Activated CD4-positive, alpha-beta T cell treated with anti-CD3 and anti-CD28 coated beads for 36 hours (primary cell): Measurements from ENCODE around the gene GNS. TPM values are rescaled to one million over a fixed set of nuclear protein-coding genes. Genes with fewer than 3 reads are reported as not detected.

Source experiments
- ATAC-seq: fragments of 200-7000 bp; cut with Tn5 transposase; one replicate; pipeline ENCODE4 v1.10.0; 2021; ENCODE audit warnings: mild to moderate bottlenecking, moderate library complexity
- CTCF ChIA-PET: fragments of 350-600 bp; sonication (Branson Sonifier 250); formaldehyde crosslinking; loops from one replicate; lab custom pipeline; 2021; ENCODE audit warnings: antibody characterized with exemption; lab: Charles Lee
- POLR2A ChIA-PET: fragments of 350-600 bp; sonication (Branson Sonifier 250); formaldehyde crosslinking; loops from one replicate; lab custom pipeline; 2021; ENCODE audit warnings: antibody characterized with exemption, inconsistent platforms; lab: Charles Lee
- DNase-seq: peaks from one replicate; pipeline ENCODE4 v3.0.0-alpha.2; 2020
- H3K27ac Mint-ChIP-seq: one replicate; pipeline ENCODE4 v1.8.0; 2021; ENCODE audit warnings: mixed read lengths
- H3K27me3 Mint-ChIP-seq: one replicate; pipeline ENCODE4 v1.8.0; 2021; ENCODE audit warnings: mixed read lengths
- H3K36me3 Mint-ChIP-seq: one replicate; pipeline ENCODE4 v1.8.0; 2021; ENCODE audit warnings: low read depth, mixed read lengths
- H3K4me1 Mint-ChIP-seq: one replicate; pipeline ENCODE4 v1.8.0; 2021; ENCODE audit warnings: mixed read lengths
- H3K4me3 Mint-ChIP-seq: one replicate; pipeline ENCODE4 v1.8.0; 2021; ENCODE audit warnings: mild to moderate bottlenecking, moderate library complexity, mixed read lengths
- H3K9me3 Mint-ChIP-seq: one replicate; pipeline ENCODE4 v1.8.0; 2021; ENCODE audit warnings: low read depth, mixed read lengths
- intact Hi-C, 2 experiments: fragments of 100-400 bp; cut with DNase I in 1 of 2; cut with micrococcal nuclease in 1 of 2; formaldehyde crosslinking; loops; one replicate each; pipeline versions ENCODE4 v1.14.2 to v1.15.1; 2022 to 2024; cut with DNase I, micrococcal nuclease
- total RNA-seq, 2 experiments: library from RNA; stranded (reverse); gene quantifications; one replicate each; pipeline ENCODE4 v1.2.3, GENCODE V29; 2021

The GNS gene
- total RNA-seq, 2 experiments from 2014 or later = 19.9 to 21.9 TPM

GRCh38 chr12:64675795-64676194 is 83.4 kb downstream of the GNS start:
- DNase-seq (peak; percentile 41), ATAC-seq (no peak)
- Mint-ChIP-seq H3K4me3 (no peak overlapping the region), H3K4me1 (peaks cover 94% of the 10 kb centered on the region), H3K27me3 (no peaks in the 10 kb centered on the region), H3K27ac (peak overlapping the region; percentile 83), H3K9me3 (no peaks in the 10 kb centered on the region), H3K36me3 (peaks cover 2% of the 10 kb centered on the region)
- ChIA-PET POLR2A (interaction anchor here (0.7 kb wide), 1 partner anchor 16 kb away, joined by 3 read pairs; no protein-coding TSS in a partner anchor), CTCF (interaction anchor here (0.7 to 1.2 kb wide), 4 partner anchors 8 to 312 kb away, joined by 3 to 4 read pairs (median 4); no protein-coding TSS in a partner anchor)
- intact Hi-C loops = loop anchor here in 1 of 2 experiments (10.0 kb wide), 1 partner anchor 1629 kb away; the partner anchor contains the start of gene HELB

- CTCF ChIA-PET = interaction anchor here (0.7 to 1.1 kb wide), 3 partner anchors 49 to 64 kb away, joined by 3 to 4 read pairs (median 4); partner anchors contain the start of gene RASSF3
- ATAC-seq = no peak
- Mint-ChIP-seq H3K4me3 (peak overlapping the region; percentile 18), H3K9me3 (no peaks in the 10 kb centered on the region), H3K27me3 (no peaks in the 10 kb centered on the region), H3K4me1 (peaks cover 92% of the 10 kb centered on the region), H3K27ac (peak overlapping the region; percentile 92), H3K36me3 (peaks cover 2% of the 10 kb centered on the region)
- POLR2A ChIA-PET = no interaction called here
- intact Hi-C loops = loop anchor here in 1 of 2 experiments (10.0 kb wide), 1 partner anchor 1630 kb away; the partner anchor contains the start of gene HELB
- DNase-seq = peak; percentile 38
Observed at GRCh38 chr12:64674367-64674922, 84.8 kb downstream of the GNS start.

- CTCF ChIA-PET = interaction anchor here (0.8 kb wide), 1 partner anchor 63 kb away, joined by 3 read pairs; the partner anchor contains the start of gene RASSF3
- intact Hi-C loops = loop anchor here in 1 of 2 experiments (10.0 kb wide), 1 partner anchor 1631 kb away; the partner anchor contains the start of gene HELB
- Mint-ChIP-seq H3K4me3 (peak overlapping the region; percentile 37), H3K27ac (peak overlapping the region; percentile 92), H3K36me3 (peaks cover 2% of the 10 kb centered on the region), H3K27me3 (no peaks in the 10 kb centered on the region), H3K4me1 (peaks cover 91% of the 10 kb centered on the region), H3K9me3 (no peaks in the 10 kb centered on the region)
- POLR2A ChIA-PET = interaction anchor here (0.5 to 0.6 kb wide), 2 partner anchors 12 to 52 kb away, joined by 3 to 7 read pairs; no protein-coding TSS in a partner anchor
- ATAC-seq (no peak), DNase-seq (no peak)
Observed at GRCh38 chr12:64673490-64674169, 85.6 kb downstream of the GNS start.

DNA sequence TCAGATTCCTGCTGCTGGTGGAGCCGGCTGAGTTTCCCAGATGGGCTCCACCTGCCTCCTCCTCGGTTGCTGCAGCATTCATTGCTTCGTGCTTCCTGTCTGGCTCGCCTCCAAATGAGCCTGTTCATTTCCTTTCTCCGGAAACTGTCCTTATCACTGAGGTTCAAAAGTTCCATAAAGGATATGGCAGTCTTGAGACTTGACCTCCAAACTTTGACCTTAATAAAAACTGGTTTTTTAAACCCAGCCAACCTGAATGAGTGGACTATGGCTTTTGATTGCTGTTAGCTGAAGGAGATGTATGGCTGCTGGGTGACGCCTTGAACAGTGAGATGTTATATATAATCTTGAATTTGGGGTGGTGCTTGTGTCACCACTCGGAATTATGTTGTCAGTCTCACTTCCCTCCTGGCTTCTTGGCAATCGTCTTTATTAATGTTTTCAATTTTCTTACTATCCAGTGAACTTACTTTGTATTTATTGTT is 86.2 kb downstream of the GNS start:
- peak overlapping the region; percentile 92 for H3K27ac Mint-ChIP-seq
- no peak for ATAC-seq
- no peaks in the 10 kb centered on the region for H3K9me3 Mint-ChIP-seq
- H3K36me3 Mint-ChIP-seq = peaks cover 2% of the 10 kb centered on the region
- H3K27me3 Mint-ChIP-seq = no peaks in the 10 kb centered on the region
- ChIA-PET POLR2A (interaction anchor here (0.5 to 0.6 kb wide), 2 partner anchors 51 to 62 kb away, joined by 3 to 4 read pairs; no protein-coding TSS in a partner anchor), CTCF (interaction anchor here (1.2 kb wide), 2 partner anchors 8 to 48 kb away, joined by 5 to 6 read pairs; no protein-coding TSS in a partner anchor)
- H3K4me3 Mint-ChIP-seq = peak overlapping the region; percentile 37
- intact Hi-C loops = loop anchor here in 1 of 2 experiments (10.0 kb wide), 1 partner anchor 1632 kb away; the partner anchor contains the start of gene HELB
- peaks cover 90% of the 10 kb centered on the region for H3K4me1 Mint-ChIP-seq
- peak; percentile 60 for DNase-seq

DNA sequence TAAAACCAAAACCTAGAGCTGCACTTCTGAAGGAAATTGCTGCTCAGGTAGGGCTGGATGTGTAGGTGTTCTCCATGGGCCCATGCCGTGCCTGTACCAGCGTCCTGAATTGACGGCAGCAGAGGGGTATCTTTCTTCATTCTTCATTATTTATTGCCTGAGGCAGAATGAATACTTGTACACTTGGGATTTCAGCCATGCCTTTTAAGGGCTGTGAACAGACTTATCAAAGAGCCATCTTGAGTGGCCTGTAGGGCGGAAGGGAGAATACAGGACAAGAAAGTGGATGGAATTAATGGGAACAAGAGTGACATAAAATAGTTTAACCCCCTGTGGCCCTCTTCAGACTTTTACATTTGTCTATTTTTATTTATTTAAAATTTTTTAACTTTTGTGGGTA is 87.5 kb downstream of the GNS start:
- no peaks in the 10 kb centered on the region for H3K9me3 Mint-ChIP-seq
- ChIA-PET CTCF (interaction anchor here (1.2 to 1.3 kb wide), 2 partner anchors 9 to 17 kb away, joined by 3 to 6 read pairs; no protein-coding TSS in a partner anchor), POLR2A (no interaction called here)
- peaks cover 90% of the 10 kb centered on the region for H3K4me1 Mint-ChIP-seq
- peak overlapping the region; percentile 51 for H3K4me3 Mint-ChIP-seq
- H3K36me3 Mint-ChIP-seq = peaks cover 2% of the 10 kb centered on the region
- H3K27ac Mint-ChIP-seq = peak overlapping the region; percentile 98
- no peaks in the 10 kb centered on the region for H3K27me3 Mint-ChIP-seq
- intact Hi-C loops = loop anchor here in 1 of 2 experiments (1.0 to 10.0 kb wide), 2 partner anchors 8 to 1633 kb away; partner anchors contain the start of gene HELB
- DNase-seq (no peak), ATAC-seq (peak; percentile 3)

GRCh38 chr12:64670919-64671639 is 88.1 kb downstream of the GNS start:
- DNase-seq = peak; percentile 62
- intact Hi-C loops = loop anchor here in 1 of 2 experiments (1.0 to 10.0 kb wide), 2 partner anchors 8 to 1634 kb away; partner anchors contain the start of gene HELB
- H3K4me3 Mint-ChIP-seq = peak overlapping the region; percentile 51
- ATAC-seq = peak; percentile 64
- peaks cover 2% of the 10 kb centered on the region for H3K36me3 Mint-ChIP-seq
- CTCF ChIA-PET = interaction anchor here (0.7 to 1.3 kb wide), 2 partner anchors 18 to 25 kb away, joined by 3 read pairs; no protein-coding TSS in a partner anchor
- peak overlapping the region; percentile 98 for H3K27ac Mint-ChIP-seq
- H3K4me1 Mint-ChIP-seq = peaks cover 90% of the 10 kb centered on the region
- no peaks in the 10 kb centered on the region for H3K27me3 Mint-ChIP-seq
- H3K9me3 Mint-ChIP-seq = no peaks in the 10 kb centered on the region
- POLR2A ChIA-PET = no interaction called here

DNA sequence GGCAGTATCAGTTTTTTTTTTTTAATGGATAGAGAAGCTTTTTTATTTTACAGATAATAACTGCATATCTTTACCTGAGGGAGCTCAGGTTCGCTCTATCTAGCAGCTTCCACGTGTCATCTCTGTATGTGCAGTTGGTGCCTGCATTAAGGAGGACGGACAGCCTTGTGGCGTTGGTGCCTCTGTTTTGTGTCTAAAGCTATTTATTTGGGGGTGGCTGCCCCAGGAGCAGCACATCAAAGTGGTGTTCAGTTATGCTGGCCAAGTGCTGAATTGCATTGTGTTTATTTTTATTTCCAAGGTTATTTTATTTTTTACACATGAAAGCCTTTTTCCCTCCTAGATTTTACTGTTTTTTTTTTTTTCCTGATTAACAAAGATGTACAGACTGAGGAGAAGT is 89.2 kb downstream of the GNS start:
- ChIA-PET POLR2A (interaction anchor here (0.6 to 1.1 kb wide), 4 partner anchors 9 to 16 kb away, joined by 3 to 5 read pairs (median 3); no protein-coding TSS in a partner anchor), CTCF (interaction anchor here (0.5 to 3.0 kb wide), 13 partner anchors 9 to 1265 kb away, joined by 3 to 23 read pairs (median 4); no protein-coding TSS in a partner anchor)
- peak overlapping the region; percentile 98 for H3K27ac Mint-ChIP-seq
- H3K27me3 Mint-ChIP-seq = no peaks in the 10 kb centered on the region
- peaks cover 91% of the 10 kb centered on the region for H3K4me1 Mint-ChIP-seq
- no peaks in the 10 kb centered on the region for H3K9me3 Mint-ChIP-seq
- ATAC-seq = no peak
- H3K36me3 Mint-ChIP-seq = peaks cover 2% of the 10 kb centered on the region
- DNase-seq = no peak
- H3K4me3 Mint-ChIP-seq = peak overlapping the region; percentile 82
- intact Hi-C loops = loop anchor here in 1 of 2 experiments (10.0 kb wide), 1 partner anchor 1635 kb away; the partner anchor contains the start of gene HELB

GRCh38 chr12:64669270-64669842 is 89.8 kb downstream of the GNS start:
- ATAC-seq (peak; percentile 78), DNase-seq (peak; percentile 49)
- peaks cover 93% of the 10 kb centered on the region for H3K4me1 Mint-ChIP-seq
- intact Hi-C loops = loop anchor here (1.0 to 2.0 kb wide), 3 partner anchors 9 to 59 kb away; partner anchors contain the start of gene RASSF3 (in 2 of the 2)
- H3K36me3 Mint-ChIP-seq = peaks cover 2% of the 10 kb centered on the region
- CTCF ChIA-PET = interaction anchor here (0.5 to 3.0 kb wide), 14 partner anchors 9 to 1266 kb away, joined by 3 to 23 read pairs (median 4); no protein-coding TSS in a partner anchor
- no peaks in the 10 kb centered on the region for H3K27me3 Mint-ChIP-seq
- POLR2A ChIA-PET = interaction anchor here (0.6 to 1.1 kb wide), 6 partner anchors 9 to 44 kb away, joined by 3 to 5 read pairs (median 3); no protein-coding TSS in a partner anchor
- H3K4me3 Mint-ChIP-seq = peak overlapping the region; percentile 82
- H3K27ac Mint-ChIP-seq = peak overlapping the region; percentile 98
- no peaks in the 10 kb centered on the region for H3K9me3 Mint-ChIP-seq

DNA sequence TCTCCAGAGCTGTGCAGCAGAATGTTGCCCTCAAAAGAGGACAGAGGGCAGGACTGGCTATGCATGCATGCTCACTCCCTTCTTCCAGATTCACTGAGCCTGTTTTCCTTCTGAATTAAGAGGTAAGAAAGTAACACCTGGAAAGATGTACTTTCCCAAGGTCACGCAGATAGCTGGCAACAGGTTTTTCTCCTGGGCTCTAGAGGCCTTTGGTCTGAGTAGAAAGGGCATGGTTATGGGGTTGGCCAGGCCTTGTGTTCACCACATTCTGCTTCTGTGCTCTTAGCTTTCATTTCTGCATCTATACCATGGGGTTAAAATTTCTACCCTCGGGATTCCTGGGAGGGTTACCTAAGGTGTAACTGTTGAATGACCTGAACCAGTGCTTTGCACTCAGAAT is 91.4 kb downstream of the GNS start:
- no peak for ATAC-seq
- Mint-ChIP-seq H3K27ac (peak overlapping the region; percentile 98), H3K9me3 (no peaks in the 10 kb centered on the region), H3K36me3 (peaks cover 2% of the 10 kb centered on the region), H3K4me1 (peaks cover 84% of the 10 kb centered on the region), H3K4me3 (peak overlapping the region; percentile 82), H3K27me3 (no peaks in the 10 kb centered on the region)
- no peak for DNase-seq
- intact Hi-C loops = loop anchor here (2.0 kb wide), 1 partner anchor 57 kb away; the partner anchor contains the start of gene RASSF3 (in 2 of the 2)
- CTCF ChIA-PET = interaction anchor here (1.1 to 3.0 kb wide), 4 partner anchors 9 to 118 kb away, joined by 3 to 23 read pairs (median 4); no protein-coding TSS in a partner anchor
- POLR2A ChIA-PET = no interaction called here
